ENCODE data around the gene CREG2. TPM values are rescaled to one million over a fixed set of nuclear protein-coding genes. Genes with fewer than 3 reads are reported as not detected.

The CREG2 gene
- total RNA-seq, 4 donors from 2014 or later, result not detected

DNA sequence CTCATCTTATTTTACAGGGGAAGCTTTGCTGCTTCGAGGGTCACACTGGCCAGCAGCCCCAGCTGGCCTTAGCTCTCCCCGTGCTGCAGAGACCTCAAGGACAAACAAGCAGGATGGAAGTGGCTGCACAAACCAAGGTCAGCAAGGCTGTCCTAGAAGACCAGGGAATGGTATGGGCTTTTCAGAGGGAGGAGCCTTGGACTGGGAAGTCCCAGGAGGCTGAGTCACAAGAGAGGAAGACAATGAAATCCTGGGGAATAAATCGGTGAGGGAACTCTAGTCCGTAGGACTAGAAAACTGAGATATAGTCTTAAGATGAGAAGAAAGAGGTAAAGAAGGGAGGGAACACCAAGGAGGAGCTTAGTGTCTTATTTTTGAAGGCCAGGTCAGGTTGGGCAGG, 15.7 kb downstream of the CREG2 start:
- no peak overlapping the region for H3K4me3 ChIP-seq
- H3K36me3 ChIP-seq, result no peaks in the 10 kb centered on the region
- 81% methylated on average over 4 of the region's 4 CpGs for WGBS
- intact Hi-C loops (cut with DNase I), result no loop called here
- no peak for DNase-seq (ENCODE audit: extremely low spot score)
- no peaks in the 10 kb centered on the region for H3K4me1 ChIP-seq
- no peak overlapping the region for H3K27ac ChIP-seq (replicated peaks in 1 of 4)
- H3K27me3 ChIP-seq, result no peaks in the 10 kb centered on the region
- H3K9me3 ChIP-seq, result no peaks in the 10 kb centered on the region
- TF ChIP-seq POLR2AphosphoS5 (IDR thresholded peaks at IDR 0.05) (no peak), POLR2A (IDR thresholded peaks at IDR 0.05; ENCODE audit: low read depth) (no peak), EP300 (IDR thresholded peaks at IDR 0.05) (no peak)
- TF ChIP-seq, protein P1, sequence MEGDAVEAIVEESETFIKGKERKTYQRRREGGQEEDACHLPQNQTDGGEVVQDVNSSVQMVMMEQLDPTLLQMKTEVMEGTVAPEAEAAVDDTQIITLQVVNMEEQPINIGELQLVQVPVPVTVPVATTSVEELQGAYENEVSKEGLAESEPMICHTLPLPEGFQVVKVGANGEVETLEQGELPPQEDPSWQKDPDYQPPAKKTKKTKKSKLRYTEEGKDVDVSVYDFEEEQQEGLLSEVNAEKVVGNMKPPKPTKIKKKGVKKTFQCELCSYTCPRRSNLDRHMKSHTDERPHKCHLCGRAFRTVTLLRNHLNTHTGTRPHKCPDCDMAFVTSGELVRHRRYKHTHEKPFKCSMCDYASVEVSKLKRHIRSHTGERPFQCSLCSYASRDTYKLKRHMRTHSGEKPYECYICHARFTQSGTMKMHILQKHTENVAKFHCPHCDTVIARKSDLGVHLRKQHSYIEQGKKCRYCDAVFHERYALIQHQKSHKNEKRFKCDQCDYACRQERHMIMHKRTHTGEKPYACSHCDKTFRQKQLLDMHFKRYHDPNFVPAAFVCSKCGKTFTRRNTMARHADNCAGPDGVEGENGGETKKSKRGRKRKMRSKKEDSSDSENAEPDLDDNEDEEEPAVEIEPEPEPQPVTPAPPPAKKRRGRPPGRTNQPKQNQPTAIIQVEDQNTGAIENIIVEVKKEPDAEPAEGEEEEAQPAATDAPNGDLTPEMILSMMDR (IDR thresholded peaks at IDR 0.05), result no peak

- no peaks in the 10 kb centered on the region for H3K27me3 ChIP-seq
- no peaks in the 10 kb centered on the region for H3K4me1 ChIP-seq
- no peaks in the 10 kb centered on the region for H3K36me3 ChIP-seq
- H3K4me3 ChIP-seq, result no peak overlapping the region
- no peaks in the 10 kb centered on the region for H3K9me3 ChIP-seq
- H3K27ac ChIP-seq (replicated peaks in 1 of 4), result no peak overlapping the region
- WGBS, result 95% methylated on average over 4 of the region's 4 CpGs
- TF ChIP-seq POLR2A (IDR thresholded peaks at IDR 0.05; ENCODE audit: low read depth) (no peak), EP300 (IDR thresholded peaks at IDR 0.05) (no peak), POLR2AphosphoS5 (IDR thresholded peaks at IDR 0.05) (no peak)
- TF ChIP-seq, protein P1 (IDR thresholded peaks at IDR 0.05), result no peak
- no peak for DNase-seq (ENCODE audit: extremely low spot score)
- intact Hi-C loops (cut with DNase I), result no loop called here
Measured at GRCh38 chr2:101369100-101369499, 18.2 kb downstream of the CREG2 start.

DNA sequence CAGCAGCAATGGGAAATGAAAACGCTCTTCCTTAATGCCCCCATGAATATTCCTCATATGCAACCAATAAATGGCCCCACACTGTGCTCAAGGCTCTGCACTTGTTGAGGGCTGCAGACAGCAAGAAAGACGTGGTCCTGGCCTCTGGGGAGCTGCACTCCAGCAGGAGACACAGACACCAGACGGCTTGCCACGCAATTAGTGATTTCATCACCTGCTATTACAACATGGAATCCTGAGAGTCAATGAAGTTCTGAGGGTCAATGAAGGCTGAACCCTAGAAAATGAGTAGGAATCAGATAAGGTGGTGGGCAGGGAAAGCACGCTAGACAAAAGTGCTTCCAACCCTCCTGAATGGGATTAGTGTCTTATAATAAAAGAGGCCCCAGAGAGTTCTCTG, 18.9 kb downstream of the CREG2 start:
- Histone ChIP-seq H3K36me3 (no peaks in the 10 kb centered on the region), H3K4me1 (no peaks in the 10 kb centered on the region), H3K4me3 (no peak overlapping the region), H3K9me3 (no peaks in the 10 kb centered on the region), H3K27me3 (no peaks in the 10 kb centered on the region), H3K27ac (replicated peaks in 1 of 4) (no peak overlapping the region)
- intact Hi-C loops (cut with DNase I), result no loop called here
- TF ChIP-seq, protein P1 (IDR thresholded peaks at IDR 0.05), result no peak
- no peak for TF ChIP-seq POLR2AphosphoS5 (IDR thresholded peaks at IDR 0.05)
- WGBS, result 81% methylated on average over 5 of the region's 5 CpGs
- no peak for DNase-seq (ENCODE audit: extremely low spot score)

DNA sequence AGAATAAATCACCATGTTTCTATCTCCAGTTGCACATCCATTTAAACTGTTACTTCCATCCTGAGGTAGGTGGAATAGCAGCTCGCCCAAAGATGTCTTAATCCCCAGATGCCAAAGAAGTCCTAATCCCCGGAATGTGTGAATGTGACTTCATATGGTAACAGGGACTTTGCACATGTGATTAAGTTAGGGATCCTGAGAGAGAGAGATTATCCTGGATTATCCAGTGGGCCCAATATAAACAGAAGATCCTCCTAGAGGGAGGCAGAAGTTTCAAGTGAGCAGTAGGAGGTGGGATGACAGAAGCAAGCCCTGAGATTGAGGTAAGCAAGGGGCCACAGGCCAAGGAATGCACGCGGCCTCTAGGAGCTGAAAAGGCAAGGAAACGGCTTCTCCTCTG, 19.8 kb downstream of the CREG2 start:
- 94% methylated on average over 5 of the region's 5 CpGs for WGBS
- H3K4me3 ChIP-seq, result no peak overlapping the region
- H3K27ac ChIP-seq (replicated peaks in 1 of 4), result no peak overlapping the region
- H3K27me3 ChIP-seq, result no peaks in the 10 kb centered on the region
- H3K9me3 ChIP-seq, result no peaks in the 10 kb centered on the region
- no peaks in the 10 kb centered on the region for H3K36me3 ChIP-seq
- no peaks in the 10 kb centered on the region for H3K4me1 ChIP-seq
- intact Hi-C loops (cut with DNase I), result no loop called here
- TF ChIP-seq EP300 (IDR thresholded peaks at IDR 0.05) (no peak), POLR2AphosphoS5 (IDR thresholded peaks at IDR 0.05) (no peak), POLR2A (IDR thresholded peaks at IDR 0.05; ENCODE audit: low read depth) (no peak)
- TF ChIP-seq, protein P1 (IDR thresholded peaks at IDR 0.05), result no peak
- DNase-seq (ENCODE audit: extremely low spot score), result no peak

- DNase-seq (ENCODE audit: extremely low spot score), result no peak
- 96% methylated on average over 7 of the region's 7 CpGs for WGBS
- no peak overlapping the region for H3K27ac ChIP-seq (replicated peaks in 1 of 4)
- H3K4me1 ChIP-seq, result no peaks in the 10 kb centered on the region
- H3K27me3 ChIP-seq, result no peaks in the 10 kb centered on the region
- H3K4me3 ChIP-seq, result no peak overlapping the region
- no peaks in the 10 kb centered on the region for H3K36me3 ChIP-seq
- no peaks in the 10 kb centered on the region for H3K9me3 ChIP-seq
- TF ChIP-seq POLR2A (IDR thresholded peaks at IDR 0.05; ENCODE audit: low read depth) (no peak), EP300 (IDR thresholded peaks at IDR 0.05) (no peak), POLR2AphosphoS5 (IDR thresholded peaks at IDR 0.05) (no peak)
- TF ChIP-seq, protein P1 (IDR thresholded peaks at IDR 0.05), result no peak
- intact Hi-C loops (cut with DNase I), result no loop called here
Measured at GRCh38 chr2:101364878-101365277, 22.4 kb downstream of the CREG2 start.

All from esophagus muscularis mucosa (tissue), 4 donors.